ENCODE measurements around the gene POPDC3. TPM values are rescaled to one million over a fixed set of nuclear protein-coding genes. Genes with fewer than 3 reads are reported as not detected.
A peak's percentile ranks its signal among the peaks of the same experiment; 100 is the strongest.

The POPDC3 gene
- total RNA-seq, 1 experiment from 2014 or later = 7.9 TPM

DNA sequence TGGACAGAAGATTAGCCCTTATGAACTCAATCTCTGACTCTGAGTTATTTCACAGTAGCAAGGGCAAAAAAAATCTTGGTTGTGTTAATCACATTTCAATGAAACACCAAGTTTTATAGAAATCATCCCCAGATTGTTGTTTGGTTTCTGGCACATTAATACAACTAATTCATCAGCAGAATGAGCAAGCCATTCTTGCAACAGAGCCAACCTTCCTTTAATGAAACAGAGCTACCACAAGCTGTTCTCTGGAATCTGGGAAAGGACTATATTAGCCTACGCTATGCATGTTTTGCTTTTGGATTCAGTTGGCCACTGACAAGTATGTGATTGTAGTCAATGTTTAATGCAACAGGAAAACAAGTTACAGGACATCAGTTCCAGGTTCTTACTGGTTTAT, 13.8 kb upstream of the POPDC3 start:
- H3K4me1 Mint-ChIP-seq (ENCODE audit: insufficient read depth, unreplicated experiment) = peaks cover 11% of the 10 kb centered on the region
- peaks cover 8% of the 10 kb centered on the region for H3K9me3 Mint-ChIP-seq (ENCODE audit: unreplicated experiment)
- TF ChIP-seq CTCF (IDR thresholded peaks at IDR 0.05; ENCODE audit: unreplicated experiment) = no peak
- BruUV-seq (replicated peaks) = no TSS peak
- H3K36me3 Mint-ChIP-seq (ENCODE audit: insufficient read depth, unreplicated experiment) = no peaks in the 10 kb centered on the region
- no peaks in the 10 kb centered on the region for H3K27me3 Mint-ChIP-seq (ENCODE audit: insufficient read depth, unreplicated experiment)
- DNase-seq (ENCODE audit: unreplicated experiment) = peak; percentile 3
- H3K27ac Mint-ChIP-seq (ENCODE audit: low read depth, unreplicated experiment) = no peak overlapping the region
- ChIA-PET CTCF (interaction anchor here (0.6 kb wide), 1 partner anchor 11 kb away, joined by 3 read pairs; no protein-coding TSS in a partner anchor), POLR2A (interaction anchor here (0.9 to 1.2 kb wide), 2 partner anchors 13 to 15 kb away, joined by 4 read pairs; partner anchors contain the start of gene POPDC3)
- intact Hi-C loops (cut with micrococcal nuclease) = no loop called here
- no peak overlapping the region for H3K4me3 Mint-ChIP-seq (ENCODE audit: unreplicated experiment)

GRCh38 chr6:105192707-105193465, 13.1 kb upstream of the POPDC3 start:
- ChIA-PET POLR2A (interaction anchor here (0.9 kb wide), 1 partner anchor 13 kb away, joined by 4 read pairs; the partner anchor contains the start of gene POPDC3), CTCF (interaction anchor here (0.6 kb wide), 1 partner anchor 161 kb away, joined by 3 read pairs; no protein-coding TSS in a partner anchor)
- Mint-ChIP-seq H3K27me3 (ENCODE audit: insufficient read depth, unreplicated experiment) (no peaks in the 10 kb centered on the region), H3K4me3 (ENCODE audit: unreplicated experiment) (no peak overlapping the region), H3K4me1 (ENCODE audit: insufficient read depth, unreplicated experiment) (peaks cover 11% of the 10 kb centered on the region), H3K9me3 (ENCODE audit: unreplicated experiment) (peaks cover 8% of the 10 kb centered on the region), H3K27ac (ENCODE audit: low read depth, unreplicated experiment) (no peak overlapping the region), H3K36me3 (ENCODE audit: insufficient read depth, unreplicated experiment) (no peaks in the 10 kb centered on the region)
- intact Hi-C loops (cut with micrococcal nuclease) = no loop called here
- DNase-seq (ENCODE audit: unreplicated experiment) = peak; percentile 30
- BruUV-seq (replicated peaks) = no TSS peak
- no peak for TF ChIP-seq CTCF (IDR thresholded peaks at IDR 0.05; ENCODE audit: unreplicated experiment)

DNA sequence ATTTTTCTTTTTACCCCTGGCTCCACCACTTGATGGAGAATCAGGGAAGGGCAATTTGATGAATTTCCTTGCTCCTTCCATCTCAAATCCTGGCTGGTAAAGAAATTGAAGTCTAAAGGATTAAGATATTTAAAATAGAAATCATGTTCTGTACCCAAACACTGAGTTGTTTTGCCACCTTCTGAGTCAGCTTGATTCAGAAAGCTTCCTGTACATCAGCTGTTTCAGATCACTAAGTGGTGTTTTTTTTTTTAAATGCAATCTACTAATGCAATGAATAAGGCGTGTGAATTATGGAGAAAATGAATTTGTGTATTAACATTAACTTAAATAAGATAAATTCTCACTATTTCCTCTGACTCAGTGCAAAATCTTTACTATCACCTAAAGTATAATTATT, 11.5 kb upstream of the POPDC3 start:
- Mint-ChIP-seq H3K27ac (ENCODE audit: low read depth, unreplicated experiment) (no peak overlapping the region), H3K9me3 (ENCODE audit: unreplicated experiment) (peaks cover 8% of the 10 kb centered on the region), H3K36me3 (ENCODE audit: insufficient read depth, unreplicated experiment) (no peaks in the 10 kb centered on the region), H3K27me3 (ENCODE audit: insufficient read depth, unreplicated experiment) (no peaks in the 10 kb centered on the region), H3K4me1 (ENCODE audit: insufficient read depth, unreplicated experiment) (peaks cover 10% of the 10 kb centered on the region), H3K4me3 (ENCODE audit: unreplicated experiment) (no peak overlapping the region)
- intact Hi-C loops (cut with micrococcal nuclease) = no loop called here
- ChIA-PET POLR2A (interaction anchor here (1.4 to 1.5 kb wide), 2 partner anchors 8 to 13 kb away, joined by 4 to 6 read pairs; no protein-coding TSS in a partner anchor), CTCF (no interaction called here)
- DNase-seq (ENCODE audit: unreplicated experiment) = no peak
- no peak for TF ChIP-seq CTCF (IDR thresholded peaks at IDR 0.05; ENCODE audit: unreplicated experiment)
- BruUV-seq (replicated peaks) = no TSS peak

DNA sequence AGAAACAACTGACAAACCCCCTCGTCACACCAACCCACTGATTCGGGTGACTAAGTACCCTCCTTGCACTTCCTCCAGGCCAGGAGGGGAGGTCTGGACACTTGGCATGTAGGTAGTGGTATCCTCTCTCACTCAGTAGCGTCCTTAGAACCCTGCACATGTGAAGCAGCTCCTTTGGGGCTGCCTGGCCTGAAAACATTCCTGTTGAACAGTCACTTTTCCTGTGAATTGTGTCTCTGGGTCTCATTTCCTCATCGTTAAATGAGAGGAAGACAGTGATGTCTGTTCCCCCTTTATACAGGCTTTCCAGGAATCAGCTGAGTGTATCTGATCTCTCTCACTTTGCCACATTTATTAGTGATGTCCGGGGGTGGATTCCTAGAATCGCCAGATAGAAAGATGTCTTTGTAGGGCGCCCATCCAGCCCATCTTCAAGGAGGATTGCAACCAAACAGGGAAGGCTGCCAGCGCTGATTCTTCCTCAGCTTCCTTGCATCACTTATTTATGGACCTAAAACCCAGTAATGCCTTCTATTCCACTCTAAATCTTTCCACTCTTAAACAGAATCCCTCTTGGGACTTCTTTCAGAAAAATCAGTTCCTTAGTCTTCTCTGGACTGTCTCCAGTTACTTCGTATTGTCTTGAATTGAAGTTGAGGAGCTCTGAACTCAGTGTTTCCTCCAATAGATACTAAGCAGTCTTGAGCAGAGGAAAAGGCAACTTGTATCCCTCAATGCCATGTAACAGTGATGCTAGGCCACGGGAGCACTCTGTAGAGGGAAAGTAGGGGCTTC, 9.4 kb upstream of the POPDC3 start:
- BruUV-seq (replicated peaks) = no TSS peak
- Mint-ChIP-seq H3K27me3 (ENCODE audit: insufficient read depth, unreplicated experiment) (no peaks in the 10 kb centered on the region), H3K9me3 (ENCODE audit: unreplicated experiment) (peaks cover 2% of the 10 kb centered on the region), H3K27ac (ENCODE audit: low read depth, unreplicated experiment) (no peak overlapping the region), H3K36me3 (ENCODE audit: insufficient read depth, unreplicated experiment) (no peaks in the 10 kb centered on the region), H3K4me3 (ENCODE audit: unreplicated experiment) (no peak overlapping the region), H3K4me1 (ENCODE audit: insufficient read depth, unreplicated experiment) (peaks cover 5% of the 10 kb centered on the region)
- POLR2A ChIA-PET = interaction anchor here (1.0 kb wide), 1 partner anchor 105 kb away, joined by 3 read pairs; no protein-coding TSS in a partner anchor
- DNase-seq (ENCODE audit: unreplicated experiment) = no peak
- CTCF ChIA-PET = interaction anchor here (0.6 kb wide), 1 partner anchor 114 kb away, joined by 4 read pairs; no protein-coding TSS in a partner anchor
- intact Hi-C loops (cut with micrococcal nuclease) = no loop called here
- TF ChIP-seq CTCF (IDR thresholded peaks at IDR 0.05; ENCODE audit: unreplicated experiment) = no peak
